H1 (cell line): ENCODE results near the gene RITA1. TPM values are rescaled to one million over a fixed set of nuclear protein-coding genes. Genes with fewer than 3 reads are reported as not detected.

Experiments used
- BACH1 ChIP-seq: IDR thresholded peaks from 2 replicates; pipeline ENCODE4 v1.6.1; 2012; ENCODE audit warnings: low read length, improper control_type of control experiment
- EGR1 ChIP-seq: IDR thresholded peaks from 2 replicates; pipeline ENCODE4 v1.6.1; 2011; ENCODE audit warnings: low read depth, low read length, borderline replicate concordance
- EP300 ChIP-seq, 2 experiments: IDR thresholded peaks; 1 replicate in 1 of 2; 2 replicates in 1 of 2; pipeline ENCODE4 v1.6.1; 2011 to 2012; ENCODE audit warnings: low read depth in 2 of 2, low read length in 2 of 2, mild to moderate bottlenecking in 2 of 2, borderline replicate concordance in 1 of 2, inconsistent platforms in 1 of 2, moderate library complexity in 1 of 2
- GTF2F1 ChIP-seq: IDR thresholded peaks from 2 replicates; pipeline ENCODE4 v1.6.1; 2012; ENCODE audit warnings: low read depth, low read length, improper control_type of control experiment, borderline replicate concordance
- SIN3A ChIP-seq, 2 experiments: IDR thresholded peaks in 1 of 2; conservative IDR thresholded peaks in 1 of 2; 2 replicates each; pipeline ENCODE4 v1.6.1; 2011 to 2012; ENCODE audit warnings: low read length in 2 of 2, improper control_type of control experiment in 1 of 2, low read depth in 1 of 2, mild to moderate bottlenecking in 1 of 2
- SP2 ChIP-seq: IDR thresholded peaks from 2 replicates; pipeline ENCODE4 v1.6.1; 2012; ENCODE audit warnings: mild to moderate bottlenecking, low read length, inconsistent platforms
- TAF1 ChIP-seq: IDR thresholded peaks from 2 replicates; pipeline ENCODE4 v1.6.1; 2011; ENCODE audit warnings: mild to moderate bottlenecking, low read depth, low read length
- TAF7 ChIP-seq: optimal IDR thresholded peaks from 2 replicates; pipeline ENCODE3; 2011; ENCODE audit warnings: low read depth, mild to moderate bottlenecking, inconsistent platforms, low read length, moderate library complexity, borderline replicate concordance
- TEAD4 ChIP-seq: IDR thresholded peaks from 2 replicates; pipeline ENCODE4 v1.6.1; 2012; ENCODE audit warnings: low read depth, low read length, inconsistent platforms, mixed read lengths
- YY1 ChIP-seq: IDR thresholded peaks from 2 replicates; pipeline ENCODE4 v1.6.1; 2011; ENCODE audit warnings: low read depth, mild to moderate bottlenecking, low read length
- polyA plus RNA-seq, 7 experiments: library from polyadenylated mRNA; depleted of rRNA in 3 of 7; stranded (reverse) in 5 of 7; unstranded in 2 of 7; fragments of >200 nt in 5 of 7; fragments of 200-250 nt in 2 of 7; gene quantifications; 1 replicate in 5 of 7; 2 replicates in 1 of 7; 4 replicates in 1 of 7; pipeline versions ENCODE4 v1.2.1 to v1.2.3, GENCODE V29; 2011 to 2013; ENCODE audit warnings: missing spikeins in 2 of 7, mixed read lengths in 2 of 7
- total RNA-seq: library from RNA; stranded (reverse); fragmentation: NEBNext Ultra II Directional; extraction: Animal tissue kit (Norgen Biotek cat#: 25700); gene quantifications from 2 replicates; pipeline ENCODE4 v1.2.1, GENCODE V29; 2021
- TF ChIP-seq, protein P1 (sequence below): fragments of 300-600 bp; sonication (generic); IDR thresholded peaks from 2 replicates; pipeline ENCODE4 v1.7.1; 2012; ENCODE audit warnings: low read length, moderate library complexity, mild to moderate bottlenecking, inconsistent platforms; ENCODE audit not compliant: insufficient replicate concordance

RITA1 gene
- total and polyA plus RNA-seq, 2 of the 8 experiments (the other 6 are each of a cell fraction or from before 2014, with no cell fraction given), result 24.1 to 25.8 TPM

DNA sequence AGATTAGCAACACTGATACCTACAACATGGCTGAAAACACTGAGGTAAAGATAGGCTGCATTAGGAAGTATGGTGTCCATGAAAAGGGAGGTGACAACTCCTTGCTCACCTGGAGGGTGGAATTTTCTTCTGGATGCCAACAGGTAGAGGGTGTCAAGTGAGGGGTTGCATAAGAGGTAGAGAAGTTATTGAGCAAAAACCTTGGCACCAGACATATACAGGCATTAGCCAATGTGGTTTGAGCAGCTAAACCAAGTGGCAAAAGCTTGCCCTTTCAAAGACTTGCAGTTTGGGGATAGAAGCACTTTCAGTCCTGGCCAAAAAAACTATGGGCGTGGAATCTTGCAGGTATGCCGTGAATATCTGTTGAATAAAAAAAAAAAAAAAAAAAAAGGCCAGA, 3.8 kb downstream of the RITA1 start (continued):
- TF ChIP-seq, protein P1, sequence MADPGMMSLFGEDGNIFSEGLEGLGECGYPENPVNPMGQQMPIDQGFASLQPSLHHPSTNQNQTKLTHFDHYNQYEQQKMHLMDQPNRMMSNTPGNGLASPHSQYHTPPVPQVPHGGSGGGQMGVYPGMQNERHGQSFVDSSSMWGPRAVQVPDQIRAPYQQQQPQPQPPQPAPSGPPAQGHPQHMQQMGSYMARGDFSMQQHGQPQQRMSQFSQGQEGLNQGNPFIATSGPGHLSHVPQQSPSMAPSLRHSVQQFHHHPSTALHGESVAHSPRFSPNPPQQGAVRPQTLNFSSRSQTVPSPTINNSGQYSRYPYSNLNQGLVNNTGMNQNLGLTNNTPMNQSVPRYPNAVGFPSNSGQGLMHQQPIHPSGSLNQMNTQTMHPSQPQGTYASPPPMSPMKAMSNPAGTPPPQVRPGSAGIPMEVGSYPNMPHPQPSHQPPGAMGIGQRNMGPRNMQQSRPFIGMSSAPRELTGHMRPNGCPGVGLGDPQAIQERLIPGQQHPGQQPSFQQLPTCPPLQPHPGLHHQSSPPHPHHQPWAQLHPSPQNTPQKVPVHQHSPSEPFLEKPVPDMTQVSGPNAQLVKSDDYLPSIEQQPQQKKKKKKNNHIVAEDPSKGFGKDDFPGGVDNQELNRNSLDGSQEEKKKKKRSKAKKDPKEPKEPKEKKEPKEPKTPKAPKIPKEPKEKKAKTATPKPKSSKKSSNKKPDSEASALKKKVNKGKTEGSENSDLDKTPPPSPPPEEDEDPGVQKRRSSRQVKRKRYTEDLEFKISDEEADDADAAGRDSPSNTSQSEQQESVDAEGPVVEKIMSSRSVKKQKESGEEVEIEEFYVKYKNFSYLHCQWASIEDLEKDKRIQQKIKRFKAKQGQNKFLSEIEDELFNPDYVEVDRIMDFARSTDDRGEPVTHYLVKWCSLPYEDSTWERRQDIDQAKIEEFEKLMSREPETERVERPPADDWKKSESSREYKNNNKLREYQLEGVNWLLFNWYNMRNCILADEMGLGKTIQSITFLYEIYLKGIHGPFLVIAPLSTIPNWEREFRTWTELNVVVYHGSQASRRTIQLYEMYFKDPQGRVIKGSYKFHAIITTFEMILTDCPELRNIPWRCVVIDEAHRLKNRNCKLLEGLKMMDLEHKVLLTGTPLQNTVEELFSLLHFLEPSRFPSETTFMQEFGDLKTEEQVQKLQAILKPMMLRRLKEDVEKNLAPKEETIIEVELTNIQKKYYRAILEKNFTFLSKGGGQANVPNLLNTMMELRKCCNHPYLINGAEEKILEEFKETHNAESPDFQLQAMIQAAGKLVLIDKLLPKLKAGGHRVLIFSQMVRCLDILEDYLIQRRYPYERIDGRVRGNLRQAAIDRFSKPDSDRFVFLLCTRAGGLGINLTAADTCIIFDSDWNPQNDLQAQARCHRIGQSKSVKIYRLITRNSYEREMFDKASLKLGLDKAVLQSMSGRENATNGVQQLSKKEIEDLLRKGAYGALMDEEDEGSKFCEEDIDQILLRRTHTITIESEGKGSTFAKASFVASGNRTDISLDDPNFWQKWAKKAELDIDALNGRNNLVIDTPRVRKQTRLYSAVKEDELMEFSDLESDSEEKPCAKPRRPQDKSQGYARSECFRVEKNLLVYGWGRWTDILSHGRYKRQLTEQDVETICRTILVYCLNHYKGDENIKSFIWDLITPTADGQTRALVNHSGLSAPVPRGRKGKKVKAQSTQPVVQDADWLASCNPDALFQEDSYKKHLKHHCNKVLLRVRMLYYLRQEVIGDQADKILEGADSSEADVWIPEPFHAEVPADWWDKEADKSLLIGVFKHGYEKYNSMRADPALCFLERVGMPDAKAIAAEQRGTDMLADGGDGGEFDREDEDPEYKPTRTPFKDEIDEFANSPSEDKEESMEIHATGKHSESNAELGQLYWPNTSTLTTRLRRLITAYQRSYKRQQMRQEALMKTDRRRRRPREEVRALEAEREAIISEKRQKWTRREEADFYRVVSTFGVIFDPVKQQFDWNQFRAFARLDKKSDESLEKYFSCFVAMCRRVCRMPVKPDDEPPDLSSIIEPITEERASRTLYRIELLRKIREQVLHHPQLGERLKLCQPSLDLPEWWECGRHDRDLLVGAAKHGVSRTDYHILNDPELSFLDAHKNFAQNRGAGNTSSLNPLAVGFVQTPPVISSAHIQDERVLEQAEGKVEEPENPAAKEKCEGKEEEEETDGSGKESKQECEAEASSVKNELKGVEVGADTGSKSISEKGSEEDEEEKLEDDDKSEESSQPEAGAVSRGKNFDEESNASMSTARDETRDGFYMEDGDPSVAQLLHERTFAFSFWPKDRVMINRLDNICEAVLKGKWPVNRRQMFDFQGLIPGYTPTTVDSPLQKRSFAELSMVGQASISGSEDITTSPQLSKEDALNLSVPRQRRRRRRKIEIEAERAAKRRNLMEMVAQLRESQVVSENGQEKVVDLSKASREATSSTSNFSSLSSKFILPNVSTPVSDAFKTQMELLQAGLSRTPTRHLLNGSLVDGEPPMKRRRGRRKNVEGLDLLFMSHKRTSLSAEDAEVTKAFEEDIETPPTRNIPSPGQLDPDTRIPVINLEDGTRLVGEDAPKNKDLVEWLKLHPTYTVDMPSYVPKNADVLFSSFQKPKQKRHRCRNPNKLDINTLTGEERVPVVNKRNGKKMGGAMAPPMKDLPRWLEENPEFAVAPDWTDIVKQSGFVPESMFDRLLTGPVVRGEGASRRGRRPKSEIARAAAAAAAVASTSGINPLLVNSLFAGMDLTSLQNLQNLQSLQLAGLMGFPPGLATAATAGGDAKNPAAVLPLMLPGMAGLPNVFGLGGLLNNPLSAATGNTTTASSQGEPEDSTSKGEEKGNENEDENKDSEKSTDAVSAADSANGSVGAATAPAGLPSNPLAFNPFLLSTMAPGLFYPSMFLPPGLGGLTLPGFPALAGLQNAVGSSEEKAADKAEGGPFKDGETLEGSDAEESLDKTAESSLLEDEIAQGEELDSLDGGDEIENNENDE, result no peak
- TF ChIP-seq EGR1 (no peak), SP2 (no peak), EP300 (IDR thresholded peaks at IDR 0.05; ENCODE audit: borderline replicate concordance in 1 of 2, low read depth in 2 of 2, low read length in 2 of 2) (no peak), YY1 (no peak), BACH1 (no peak), TAF1 (no peak), TAF7 (no peak), TEAD4 (no peak), GTF2F1 (no peak), SIN3A (conservative IDR thresholded peaks at IDR 0.05 in 1 of 2, IDR thresholded peaks at IDR 0.05 in 1 of 2; ENCODE audit: low read depth in 1 of 2, low read length in 2 of 2) (no peak)
